Measurements from ENCODE around the gene CEACAM1. TPM values are rescaled to one million over a fixed set of nuclear protein-coding genes. Genes with fewer than 3 reads are reported as not detected.
A peak's percentile ranks its signal among the peaks of the same experiment; 100 is the strongest.

CEACAM1 gene
- total and polyA plus RNA-seq, 2 of the 13 experiments (the other 11 are each of a cell fraction or from before 2014, with no cell fraction given): 13.5 to 332 TPM

DNA sequence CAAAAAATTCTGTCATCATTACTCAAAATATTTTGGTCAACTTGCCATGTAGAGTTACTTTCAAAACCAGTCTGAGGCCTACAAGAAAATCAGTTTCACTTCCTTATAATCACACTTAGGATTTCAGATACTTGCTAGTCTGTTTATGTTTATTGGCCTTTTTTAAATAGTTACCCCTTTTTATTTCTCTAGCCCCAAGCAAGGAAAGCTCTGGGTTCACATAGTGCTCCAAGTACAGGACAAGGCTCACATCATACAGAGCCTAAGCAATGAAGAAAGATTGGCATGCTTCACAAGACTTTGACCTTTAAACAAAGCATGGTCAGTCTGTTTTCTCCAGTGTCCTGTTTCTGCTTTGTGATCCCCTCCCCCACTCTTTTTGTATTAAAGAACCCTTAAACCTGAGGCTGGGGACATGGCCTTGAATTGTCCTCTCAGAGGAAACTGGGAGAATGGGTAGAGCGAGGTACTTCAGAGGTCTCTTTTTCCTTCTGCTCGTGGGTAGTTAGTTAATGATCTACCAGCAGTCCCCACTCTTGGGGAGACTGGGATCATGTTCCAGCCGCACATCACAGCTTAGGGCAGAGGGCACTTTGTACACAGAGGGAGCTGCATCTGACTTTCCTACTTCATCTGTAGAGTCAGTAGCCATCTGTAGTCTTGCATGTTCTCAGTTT lies 30.7 kb downstream of the CEACAM1 start (continued):
- TF ChIP-seq, protein P1, sequence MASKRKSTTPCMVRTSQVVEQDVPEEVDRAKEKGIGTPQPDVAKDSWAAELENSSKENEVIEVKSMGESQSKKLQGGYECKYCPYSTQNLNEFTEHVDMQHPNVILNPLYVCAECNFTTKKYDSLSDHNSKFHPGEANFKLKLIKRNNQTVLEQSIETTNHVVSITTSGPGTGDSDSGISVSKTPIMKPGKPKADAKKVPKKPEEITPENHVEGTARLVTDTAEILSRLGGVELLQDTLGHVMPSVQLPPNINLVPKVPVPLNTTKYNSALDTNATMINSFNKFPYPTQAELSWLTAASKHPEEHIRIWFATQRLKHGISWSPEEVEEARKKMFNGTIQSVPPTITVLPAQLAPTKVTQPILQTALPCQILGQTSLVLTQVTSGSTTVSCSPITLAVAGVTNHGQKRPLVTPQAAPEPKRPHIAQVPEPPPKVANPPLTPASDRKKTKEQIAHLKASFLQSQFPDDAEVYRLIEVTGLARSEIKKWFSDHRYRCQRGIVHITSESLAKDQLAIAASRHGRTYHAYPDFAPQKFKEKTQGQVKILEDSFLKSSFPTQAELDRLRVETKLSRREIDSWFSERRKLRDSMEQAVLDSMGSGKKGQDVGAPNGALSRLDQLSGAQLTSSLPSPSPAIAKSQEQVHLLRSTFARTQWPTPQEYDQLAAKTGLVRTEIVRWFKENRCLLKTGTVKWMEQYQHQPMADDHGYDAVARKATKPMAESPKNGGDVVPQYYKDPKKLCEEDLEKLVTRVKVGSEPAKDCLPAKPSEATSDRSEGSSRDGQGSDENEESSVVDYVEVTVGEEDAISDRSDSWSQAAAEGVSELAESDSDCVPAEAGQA (IDR thresholded peaks at IDR 0.05; ENCODE audit: low read depth): no peak
- TF ChIP-seq, protein P1 (CRISPR knock-in tag; IDR thresholded peaks at IDR 0.05; ENCODE audit: borderline replicate concordance): no peak
- TF ChIP-seq KAT2B (IDR thresholded peaks at IDR 0.05; ENCODE audit: borderline replicate concordance, low read depth, low read length) (no peak), RORA (CRISPR knock-in tag; IDR thresholded peaks at IDR 0.05) (no peak), ZNF34 (CRISPR knock-in tag; IDR thresholded peaks at IDR 0.05; ENCODE audit: borderline replicate concordance) (no peak), HDAC6 (IDR thresholded peaks at IDR 0.05; ENCODE audit: low read depth, low read length) (no peak), NFIC (IDR thresholded peaks at IDR 0.05; ENCODE audit: low read length) (peak; percentile 77), ZNF326 (CRISPR knock-in tag; IDR thresholded peaks at IDR 0.05; ENCODE audit: borderline replicate concordance) (no peak), ZNF775 (CRISPR knock-in tag; IDR thresholded peaks at IDR 0.05; ENCODE audit: borderline replicate concordance) (no peak), ZFY (CRISPR knock-in tag; IDR thresholded peaks at IDR 0.05) (no peak), ZMYM3 (CRISPR knock-in tag; IDR thresholded peaks at IDR 0.05) (peak; percentile 79)
- TF ChIP-seq, protein P2, sequence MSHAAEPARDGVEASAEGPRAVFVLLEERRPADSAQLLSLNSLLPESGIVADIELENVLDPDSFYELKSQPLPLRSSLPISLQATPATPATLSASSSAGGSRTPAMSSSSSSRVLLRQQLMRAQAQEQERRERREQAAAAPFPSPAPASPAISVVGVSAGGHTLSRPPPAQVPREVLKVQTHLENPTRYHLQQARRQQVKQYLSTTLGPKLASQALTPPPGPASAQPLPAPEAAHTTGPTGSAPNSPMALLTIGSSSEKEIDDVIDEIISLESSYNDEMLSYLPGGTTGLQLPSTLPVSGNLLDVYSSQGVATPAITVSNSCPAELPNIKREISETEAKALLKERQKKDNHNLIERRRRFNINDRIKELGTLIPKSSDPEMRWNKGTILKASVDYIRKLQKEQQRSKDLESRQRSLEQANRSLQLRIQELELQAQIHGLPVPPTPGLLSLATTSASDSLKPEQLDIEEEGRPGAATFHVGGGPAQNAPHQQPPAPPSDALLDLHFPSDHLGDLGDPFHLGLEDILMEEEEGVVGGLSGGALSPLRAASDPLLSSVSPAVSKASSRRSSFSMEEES (CRISPR knock-in tag; IDR thresholded peaks at IDR 0.05): peak; percentile 36; the same call in 1 of the 2 replicates
- TF ChIP-seq, protein P3, sequence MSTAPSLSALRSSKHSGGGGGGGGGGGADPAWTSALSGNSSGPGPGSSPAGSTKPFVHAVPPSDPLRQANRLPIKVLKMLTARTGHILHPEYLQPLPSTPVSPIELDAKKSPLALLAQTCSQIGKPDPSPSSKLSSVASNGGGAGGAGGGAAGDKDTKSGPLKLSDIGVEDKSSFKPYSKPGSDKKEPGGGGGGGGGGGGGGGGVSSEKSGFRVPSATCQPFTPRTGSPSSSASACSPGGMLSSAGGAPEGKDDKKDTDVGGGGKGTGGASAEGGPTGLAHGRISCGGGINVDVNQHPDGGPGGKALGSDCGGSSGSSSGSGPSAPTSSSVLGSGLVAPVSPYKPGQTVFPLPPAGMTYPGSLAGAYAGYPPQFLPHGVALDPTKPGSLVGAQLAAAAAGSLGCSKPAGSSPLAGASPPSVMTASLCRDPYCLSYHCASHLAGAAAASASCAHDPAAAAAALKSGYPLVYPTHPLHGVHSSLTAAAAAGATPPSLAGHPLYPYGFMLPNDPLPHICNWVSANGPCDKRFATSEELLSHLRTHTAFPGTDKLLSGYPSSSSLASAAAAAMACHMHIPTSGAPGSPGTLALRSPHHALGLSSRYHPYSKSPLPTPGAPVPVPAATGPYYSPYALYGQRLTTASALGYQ (CRISPR knock-in tag; IDR thresholded peaks at IDR 0.05): peak; percentile 66
- TF ChIP-seq, protein P4, sequence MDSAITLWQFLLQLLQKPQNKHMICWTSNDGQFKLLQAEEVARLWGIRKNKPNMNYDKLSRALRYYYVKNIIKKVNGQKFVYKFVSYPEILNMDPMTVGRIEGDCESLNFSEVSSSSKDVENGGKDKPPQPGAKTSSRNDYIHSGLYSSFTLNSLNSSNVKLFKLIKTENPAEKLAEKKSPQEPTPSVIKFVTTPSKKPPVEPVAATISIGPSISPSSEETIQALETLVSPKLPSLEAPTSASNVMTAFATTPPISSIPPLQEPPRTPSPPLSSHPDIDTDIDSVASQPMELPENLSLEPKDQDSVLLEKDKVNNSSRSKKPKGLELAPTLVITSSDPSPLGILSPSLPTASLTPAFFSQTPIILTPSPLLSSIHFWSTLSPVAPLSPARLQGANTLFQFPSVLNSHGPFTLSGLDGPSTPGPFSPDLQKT (CRISPR knock-in tag; IDR thresholded peaks at IDR 0.05; ENCODE audit: borderline replicate concordance): no peak
- TF ChIP-seq, protein P5, sequence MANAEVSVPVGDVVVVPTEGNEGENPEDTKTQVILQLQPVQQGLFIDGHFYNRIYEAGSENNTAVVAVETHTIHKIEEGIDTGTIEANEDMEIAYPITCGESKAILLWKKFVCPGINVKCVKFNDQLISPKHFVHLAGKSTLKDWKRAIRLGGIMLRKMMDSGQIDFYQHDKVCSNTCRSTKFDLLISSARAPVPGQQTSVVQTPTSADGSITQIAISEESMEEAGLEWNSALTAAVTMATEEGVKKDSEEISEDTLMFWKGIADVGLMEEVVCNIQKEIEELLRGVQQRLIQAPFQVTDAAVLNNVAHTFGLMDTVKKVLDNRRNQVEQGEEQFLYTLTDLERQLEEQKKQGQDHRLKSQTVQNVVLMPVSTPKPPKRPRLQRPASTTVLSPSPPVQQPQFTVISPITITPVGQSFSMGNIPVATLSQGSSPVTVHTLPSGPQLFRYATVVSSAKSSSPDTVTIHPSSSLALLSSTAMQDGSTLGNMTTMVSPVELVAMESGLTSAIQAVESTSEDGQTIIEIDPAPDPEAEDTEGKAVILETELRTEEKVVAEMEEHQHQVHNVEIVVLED (CRISPR knock-in tag; IDR thresholded peaks at IDR 0.05; ENCODE audit: borderline replicate concordance): peak; percentile 27; the same call in 1 of the 2 replicates

All from HepG2 (cell line).